ENCODE results near the gene KLHDC8A.

DNA sequence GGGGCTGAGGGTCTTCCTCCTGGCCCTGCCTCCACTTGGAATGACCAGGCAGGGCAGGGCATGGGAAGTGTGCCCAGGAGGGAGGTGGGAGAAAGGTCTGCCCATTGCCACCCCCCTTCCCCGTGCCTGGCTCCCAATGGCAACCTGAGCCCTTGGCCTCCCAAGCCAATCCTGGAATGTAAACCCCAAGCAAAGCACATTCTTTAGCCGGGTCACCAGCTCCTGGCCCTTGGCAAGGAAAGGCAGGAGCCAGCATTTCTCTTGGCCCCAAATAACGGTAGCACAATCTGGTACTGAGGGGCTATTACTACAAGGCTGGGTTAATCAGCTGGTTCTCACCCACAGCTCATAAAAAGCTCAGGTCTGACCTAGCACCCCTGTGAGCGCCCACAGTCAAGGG lies 28.2 kb downstream of the KLHDC8A start:
- TF ChIP-seq, protein P1, sequence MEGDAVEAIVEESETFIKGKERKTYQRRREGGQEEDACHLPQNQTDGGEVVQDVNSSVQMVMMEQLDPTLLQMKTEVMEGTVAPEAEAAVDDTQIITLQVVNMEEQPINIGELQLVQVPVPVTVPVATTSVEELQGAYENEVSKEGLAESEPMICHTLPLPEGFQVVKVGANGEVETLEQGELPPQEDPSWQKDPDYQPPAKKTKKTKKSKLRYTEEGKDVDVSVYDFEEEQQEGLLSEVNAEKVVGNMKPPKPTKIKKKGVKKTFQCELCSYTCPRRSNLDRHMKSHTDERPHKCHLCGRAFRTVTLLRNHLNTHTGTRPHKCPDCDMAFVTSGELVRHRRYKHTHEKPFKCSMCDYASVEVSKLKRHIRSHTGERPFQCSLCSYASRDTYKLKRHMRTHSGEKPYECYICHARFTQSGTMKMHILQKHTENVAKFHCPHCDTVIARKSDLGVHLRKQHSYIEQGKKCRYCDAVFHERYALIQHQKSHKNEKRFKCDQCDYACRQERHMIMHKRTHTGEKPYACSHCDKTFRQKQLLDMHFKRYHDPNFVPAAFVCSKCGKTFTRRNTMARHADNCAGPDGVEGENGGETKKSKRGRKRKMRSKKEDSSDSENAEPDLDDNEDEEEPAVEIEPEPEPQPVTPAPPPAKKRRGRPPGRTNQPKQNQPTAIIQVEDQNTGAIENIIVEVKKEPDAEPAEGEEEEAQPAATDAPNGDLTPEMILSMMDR (IDR thresholded peaks at IDR 0.05), result no peak
- no peak for TF ChIP-seq POLR2A (IDR thresholded peaks at IDR 0.05)

Data from prostate gland (tissue), 2 donors.